ENCODE data around the gene CNTNAP5. TPM values are rescaled to one million over a fixed set of nuclear protein-coding genes. Genes with fewer than 3 reads are reported as not detected.

Gene CNTNAP5
- total RNA-seq, 1 experiment from 2014 or later: not detected

GRCh38 chr2:124024561-124025170, 421 bp upstream of the CNTNAP5 start:
- DNase-seq (ENCODE audit: low read depth, low spot score) (no peak), ATAC-seq (no peak)
- Histone ChIP-seq H3K4me1 (ENCODE audit: control insufficient read depth, insufficient read depth, low read length) (no peaks in the 10 kb centered on the region), H3K36me3 (ENCODE audit: control insufficient read depth, insufficient read depth, low read length) (no peaks in the 10 kb centered on the region), H3K9me3 (ENCODE audit: control insufficient read depth, insufficient read depth, low read depth, low read length) (no peaks in the 10 kb centered on the region), H3K4me3 (ENCODE audit: low read depth in 2 of 2, low read length in 2 of 2) (no peak overlapping the region), H3K27me3 (ENCODE audit: control insufficient read depth, insufficient read depth, low read length) (no peaks in the 10 kb centered on the region), H3K27ac (ENCODE audit: low read length) (no peak overlapping the region)
- no TSS peak for BruUV-seq (replicated peaks)
- no peak for TF ChIP-seq POLR2AphosphoS5 (IDR thresholded peaks at IDR 0.05; ENCODE audit: low read depth, low read length)
- no peak for TF ChIP-seq CTCF (IDR thresholded peaks at IDR 0.05)
- TF ChIP-seq REST (IDR thresholded peaks at IDR 0.05; ENCODE audit: insufficient read depth in 1 of 2, low read depth in 2 of 2, low read length in 1 of 2): no peak
- TF ChIP-seq SIN3A (IDR thresholded peaks at IDR 0.05; ENCODE audit: borderline replicate concordance, insufficient read depth, low read depth, low read length): no peak
- TF ChIP-seq TCF7L2 (IDR thresholded peaks at IDR 0.05; ENCODE audit: low read depth, low read length): no peak
- intact Hi-C loops (cut with micrococcal nuclease; ENCODE audit: unreplicated experiment) (loop anchor here (5.0 to 10.0 kb wide), 2 partner anchors 788 to 1450 kb away; no protein-coding TSS in a partner anchor), in situ Hi-C loops (cut with HindIII; ENCODE audit: low pct_unique_long_range_greater_than_20kb, low sequenced_read_pairs) (no loop called here)
- ChIA-PET POLR2A (no interaction called here), CTCF (no interaction called here)

- Histone ChIP-seq H3K36me3 (ENCODE audit: control insufficient read depth, insufficient read depth, low read length) (no peaks in the 10 kb centered on the region), H3K4me3 (ENCODE audit: low read depth in 2 of 2, low read length in 2 of 2) (no peak overlapping the region), H3K9me3 (ENCODE audit: control insufficient read depth, insufficient read depth, low read depth, low read length) (no peaks in the 10 kb centered on the region), H3K27ac (ENCODE audit: low read length) (no peak overlapping the region), H3K27me3 (ENCODE audit: control insufficient read depth, insufficient read depth, low read length) (no peaks in the 10 kb centered on the region), H3K4me1 (ENCODE audit: control insufficient read depth, insufficient read depth, low read length) (no peaks in the 10 kb centered on the region)
- no peak for TF ChIP-seq CTCF (IDR thresholded peaks at IDR 0.05)
- no peak for TF ChIP-seq POLR2AphosphoS5 (IDR thresholded peaks at IDR 0.05; ENCODE audit: low read depth, low read length)
- TF ChIP-seq REST (IDR thresholded peaks at IDR 0.05; ENCODE audit: insufficient read depth in 1 of 2, low read depth in 2 of 2, low read length in 1 of 2): no peak
- no peak for TF ChIP-seq TCF7L2 (IDR thresholded peaks at IDR 0.05; ENCODE audit: low read depth, low read length)
- TF ChIP-seq SIN3A (IDR thresholded peaks at IDR 0.05; ENCODE audit: borderline replicate concordance, insufficient read depth, low read depth, low read length): no peak
- DNase-seq (ENCODE audit: low read depth, low spot score) (no peak), ATAC-seq (no peak)
- intact Hi-C loops (cut with micrococcal nuclease; ENCODE audit: unreplicated experiment): loop anchor here (5.0 to 10.0 kb wide), 2 partner anchors 786 to 1449 kb away; no protein-coding TSS in a partner anchor
- CTCF ChIA-PET: no interaction called here
- POLR2A ChIA-PET: no interaction called here
- no TSS peak for BruUV-seq (replicated peaks)
- in situ Hi-C loops (cut with HindIII; ENCODE audit: low pct_unique_long_range_greater_than_20kb, low sequenced_read_pairs): no loop called here
Measured at GRCh38 chr2:124025891-124026434, 876 bp downstream of the CNTNAP5 start.
